Activated CD8-positive, alpha-beta memory T cell treated with anti-CD3 and anti-CD28 coated beads, Interleukin-2, amount 50 U/mL, for 1 hour (primary cell): ENCODE results near the gene LZTS2.

Experiments used
- DNase-seq: peaks from one replicate; pipeline ENCODE4 v3.0.0-alpha.2; 2020; ENCODE audit errors: extremely low read depth

The LZTS2 gene

DNA sequence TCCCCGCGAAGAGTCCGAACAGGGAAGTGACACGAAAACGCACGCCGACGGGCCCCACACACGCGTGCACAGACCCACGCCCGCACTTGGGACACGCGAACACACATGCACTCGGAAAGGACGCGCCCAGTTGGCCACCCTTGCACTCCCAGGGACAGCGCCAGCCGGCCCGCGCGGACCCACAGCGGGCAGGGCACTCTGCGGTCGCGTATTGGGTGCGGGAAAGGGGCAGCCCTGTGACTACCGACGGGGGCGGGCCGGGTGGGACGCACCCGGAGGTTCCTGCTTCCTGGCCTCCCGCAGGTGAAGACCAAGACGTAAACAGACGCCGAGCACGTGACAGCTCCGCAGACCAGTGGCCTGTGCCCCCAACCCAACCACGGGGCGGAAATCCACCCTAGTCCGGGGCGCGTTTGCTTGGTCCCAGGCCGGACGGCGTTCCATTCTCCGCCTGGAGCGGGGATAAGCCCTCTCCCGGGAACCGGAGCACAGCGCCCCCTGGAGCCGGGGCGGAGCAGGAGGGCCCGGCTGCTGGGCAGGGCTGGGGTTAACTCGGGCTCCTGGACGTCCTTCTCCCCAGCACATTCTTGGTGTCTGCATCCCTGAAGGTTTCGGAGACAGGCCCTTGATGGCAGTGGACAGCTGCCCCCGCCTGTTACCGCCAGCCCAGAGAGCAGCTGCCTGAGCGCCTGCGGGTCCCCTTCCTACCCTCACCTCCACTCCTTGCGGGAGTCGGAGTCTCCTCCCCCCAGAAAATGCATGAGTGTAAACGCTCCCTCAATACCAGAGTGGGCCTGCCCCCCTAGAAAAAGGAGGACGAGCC is 2.0 kb upstream of the LZTS2 start:
- DNase-seq = peak; percentile 27

DNA sequence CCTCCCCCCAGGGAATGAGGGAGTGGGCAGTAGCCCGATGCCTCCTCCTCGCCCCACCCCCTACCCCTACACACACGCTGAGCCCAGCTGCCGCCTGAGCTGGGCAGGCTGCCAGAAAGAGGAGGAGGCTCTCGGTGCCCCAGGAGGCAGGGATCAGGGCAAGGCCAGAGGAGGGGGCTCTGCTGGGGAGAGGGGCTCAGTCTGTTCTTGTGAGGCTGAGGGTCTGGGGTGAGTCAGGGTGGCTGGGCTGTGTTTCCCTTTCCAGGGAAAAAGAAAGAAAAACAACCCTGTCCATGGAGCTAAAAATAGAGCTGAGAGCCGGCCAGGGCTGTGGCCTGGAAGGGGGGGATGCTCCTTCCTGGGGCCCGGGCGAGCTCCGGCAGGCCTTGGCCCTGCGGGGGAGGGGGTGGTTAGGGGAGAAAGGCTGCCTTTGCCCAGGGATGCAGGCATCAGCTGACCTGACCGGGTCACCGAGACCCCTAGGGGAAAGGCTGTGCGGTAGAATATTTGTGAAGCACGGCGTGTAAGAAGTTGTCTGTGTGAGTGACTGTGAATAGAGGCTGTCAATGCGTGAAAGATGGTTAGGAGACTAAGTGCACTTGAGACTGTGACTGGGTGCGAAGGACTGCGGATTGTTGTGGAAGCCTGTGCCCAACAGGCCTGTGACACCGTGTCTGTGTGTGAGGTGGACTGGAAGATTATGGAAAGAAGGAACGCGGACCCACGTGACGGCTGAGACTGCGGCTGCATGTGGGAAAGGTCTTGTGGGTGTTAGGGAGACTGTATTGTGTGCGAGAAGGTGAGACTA is 1.2 kb upstream of the LZTS2 start:
- DNase-seq = no peak

DNA sequence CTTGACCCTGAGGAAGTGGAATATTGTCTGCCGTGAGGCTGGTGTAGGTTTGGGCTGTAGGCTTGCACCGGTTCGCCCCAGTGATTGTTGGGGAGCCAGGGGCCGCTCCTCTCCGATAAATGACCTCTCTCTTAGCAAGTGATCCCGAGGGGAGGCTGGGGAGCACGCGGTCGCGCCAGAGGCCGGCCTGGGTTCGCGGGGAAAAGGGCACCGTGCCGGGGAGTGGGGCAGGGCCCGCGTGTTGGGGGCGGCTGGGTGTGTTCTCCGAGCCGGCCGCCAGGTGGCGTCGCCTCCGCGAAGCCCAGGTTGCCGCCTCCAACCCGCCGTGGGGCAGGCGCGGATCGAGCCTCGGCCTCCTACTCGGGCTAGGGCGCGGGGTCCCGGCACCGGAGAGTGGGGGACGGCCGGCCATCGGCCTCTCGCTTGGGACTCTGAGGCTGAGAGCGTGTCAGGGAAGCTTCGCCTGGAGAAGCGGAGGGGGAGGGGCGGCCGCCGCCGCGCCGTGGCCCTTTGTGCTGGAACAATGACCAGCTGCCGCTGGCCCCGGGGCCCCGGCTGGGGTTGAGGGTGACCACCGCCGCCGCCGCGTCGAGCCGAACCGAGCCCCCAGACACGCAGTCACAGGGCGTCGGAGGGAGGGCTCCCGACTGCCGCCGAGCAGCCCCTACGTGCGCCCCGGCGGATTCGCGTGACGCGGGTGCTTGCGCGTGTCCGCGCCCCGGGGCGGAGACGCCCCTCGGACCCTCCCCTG is 442 bp upstream of the LZTS2 start:
- peak; percentile 28 for DNase-seq

- DNase-seq = no peak
These were observed 713 bp downstream of the LZTS2 start for GRCh38 chr10:101000127-101000914.

- no peak for DNase-seq
These were observed 1.5 kb downstream of the LZTS2 start for GRCh38 chr10:101000915-101001658.

- no peak for DNase-seq
These were observed 2.0 kb downstream of the LZTS2 start for GRCh38 chr10:101001659-101002035.

DNA sequence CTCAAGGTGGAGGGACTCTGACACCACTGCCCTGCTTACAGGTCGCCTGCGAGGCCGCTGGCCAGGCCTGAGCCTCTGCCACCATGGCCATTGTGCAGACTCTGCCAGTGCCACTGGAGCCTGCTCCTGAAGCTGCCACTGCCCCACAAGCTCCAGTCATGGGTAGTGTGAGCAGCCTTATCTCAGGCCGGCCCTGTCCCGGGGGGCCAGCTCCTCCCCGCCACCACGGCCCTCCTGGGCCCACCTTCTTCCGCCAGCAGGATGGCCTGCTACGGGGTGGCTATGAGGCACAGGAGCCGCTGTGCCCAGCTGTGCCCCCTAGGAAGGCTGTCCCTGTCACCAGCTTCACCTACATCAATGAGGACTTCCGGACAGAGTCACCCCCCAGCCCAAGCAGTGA is 2.8 kb downstream of the LZTS2 start:
- DNase-seq = no peak

GRCh38 chr10:101003639-101004206 is 4.1 kb downstream of the LZTS2 start:
- DNase-seq = no peak

- no peak for DNase-seq
These were observed 5.8 kb downstream of the LZTS2 start for GRCh38 chr10:101005361-101005760.

- no peak for DNase-seq
These were observed 6.4 kb downstream of the LZTS2 start for GRCh38 chr10:101005869-101006567.

DNA sequence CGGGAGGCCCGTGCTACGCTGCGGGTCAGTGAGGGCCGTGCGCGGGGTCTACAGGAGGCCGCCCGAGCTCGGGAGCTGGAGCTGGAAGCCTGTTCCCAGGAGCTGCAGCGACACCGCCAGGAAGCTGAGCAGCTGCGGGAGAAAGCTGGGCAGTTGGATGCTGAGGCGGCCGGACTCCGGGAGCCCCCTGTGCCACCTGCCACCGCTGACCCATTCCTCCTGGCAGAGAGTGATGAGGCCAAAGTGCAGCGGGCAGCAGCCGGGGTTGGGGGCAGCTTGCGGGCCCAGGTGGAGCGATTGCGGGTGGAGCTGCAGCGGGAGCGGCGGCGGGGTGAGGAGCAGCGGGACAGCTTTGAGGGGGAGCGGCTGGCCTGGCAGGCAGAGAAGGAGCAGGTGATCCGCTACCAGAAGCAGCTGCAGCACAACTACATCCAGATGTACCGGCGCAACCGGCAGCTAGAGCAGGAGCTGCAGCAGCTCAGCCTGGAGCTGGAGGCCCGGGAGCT is 7.0 kb downstream of the LZTS2 start:
- DNase-seq = no peak

DNA sequence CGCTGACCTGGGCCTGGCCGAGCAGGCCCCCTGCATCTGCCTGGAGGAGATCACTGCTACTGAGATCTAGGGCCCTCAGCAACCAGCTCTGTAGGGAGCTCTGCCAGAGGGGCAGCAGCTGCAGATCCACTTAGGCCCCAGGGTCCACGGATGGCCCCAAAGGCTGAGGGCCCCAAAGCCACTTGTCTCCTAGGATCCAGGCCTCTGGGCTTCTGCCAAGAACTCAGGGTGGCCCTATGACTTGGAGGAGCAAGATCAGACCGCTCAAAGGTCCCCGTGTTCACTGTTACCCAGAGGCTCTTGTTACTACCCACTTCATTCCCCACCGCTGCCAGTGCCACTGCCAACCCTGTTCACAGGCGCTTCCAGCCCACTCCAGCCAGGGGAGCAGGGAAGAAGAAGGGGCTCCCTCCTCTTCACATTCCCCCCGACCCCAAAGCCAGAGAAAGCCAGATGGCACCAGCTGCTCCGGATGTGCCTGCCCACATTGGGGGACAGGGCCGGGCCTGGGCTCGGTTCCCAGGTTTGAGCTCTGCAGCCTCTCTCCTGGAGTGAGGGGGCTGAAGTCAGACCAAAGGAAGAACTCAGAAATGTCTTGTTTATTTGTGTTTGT is 7.6 kb downstream of the LZTS2 start:
- DNase-seq = no peak

DNA sequence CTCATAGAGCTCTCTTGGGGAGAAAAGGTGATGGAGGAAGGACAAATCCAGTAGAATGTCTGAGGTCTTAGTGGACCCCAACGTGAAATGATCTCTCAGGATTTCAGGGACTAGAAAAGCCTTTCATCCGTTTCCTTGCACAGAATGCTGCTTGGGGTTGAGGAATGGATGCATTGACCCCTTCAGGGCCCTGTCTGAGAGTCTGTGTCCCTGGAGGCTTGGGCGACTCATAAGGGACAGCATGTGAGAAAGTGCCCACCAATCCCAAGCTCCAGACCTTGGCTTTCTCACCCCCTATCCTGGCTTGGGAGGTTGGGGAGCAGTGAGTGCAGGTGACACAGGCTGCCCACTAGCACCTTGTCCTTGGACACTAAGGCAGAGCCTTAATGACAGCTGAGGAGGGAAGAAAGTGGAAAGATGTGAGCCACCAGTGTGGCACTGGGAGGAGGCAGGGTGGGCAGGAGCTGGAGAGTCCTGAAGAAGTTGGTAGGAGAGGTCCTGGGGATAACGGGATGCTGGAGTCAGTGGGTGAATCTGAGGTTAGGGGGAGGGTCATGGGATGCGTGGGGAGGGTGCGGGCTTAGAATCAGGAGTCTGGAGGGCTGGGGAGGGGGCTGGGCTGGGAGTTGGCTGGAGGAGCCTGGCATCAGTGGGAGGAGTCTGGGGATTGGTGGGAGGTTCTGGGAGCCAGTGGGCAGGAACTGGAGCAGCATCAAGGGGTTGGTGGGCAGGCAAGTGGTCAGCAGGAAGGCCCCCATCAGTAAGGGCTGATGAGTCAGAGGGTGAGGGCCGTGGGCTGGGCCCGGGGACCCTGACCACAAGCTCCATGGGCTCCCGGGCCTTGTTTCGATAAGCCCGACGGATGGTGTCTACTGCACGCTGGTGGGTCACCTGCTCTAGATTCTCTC is 8.6 kb downstream of the LZTS2 start:
- no peak for DNase-seq

- no peak for DNase-seq
These were observed 9.3 kb downstream of the LZTS2 start for GRCh38 chr10:101008823-101009423.

GRCh38 chr10:101010329-101010728 is 10.7 kb downstream of the LZTS2 start:
- no peak for DNase-seq

DNA sequence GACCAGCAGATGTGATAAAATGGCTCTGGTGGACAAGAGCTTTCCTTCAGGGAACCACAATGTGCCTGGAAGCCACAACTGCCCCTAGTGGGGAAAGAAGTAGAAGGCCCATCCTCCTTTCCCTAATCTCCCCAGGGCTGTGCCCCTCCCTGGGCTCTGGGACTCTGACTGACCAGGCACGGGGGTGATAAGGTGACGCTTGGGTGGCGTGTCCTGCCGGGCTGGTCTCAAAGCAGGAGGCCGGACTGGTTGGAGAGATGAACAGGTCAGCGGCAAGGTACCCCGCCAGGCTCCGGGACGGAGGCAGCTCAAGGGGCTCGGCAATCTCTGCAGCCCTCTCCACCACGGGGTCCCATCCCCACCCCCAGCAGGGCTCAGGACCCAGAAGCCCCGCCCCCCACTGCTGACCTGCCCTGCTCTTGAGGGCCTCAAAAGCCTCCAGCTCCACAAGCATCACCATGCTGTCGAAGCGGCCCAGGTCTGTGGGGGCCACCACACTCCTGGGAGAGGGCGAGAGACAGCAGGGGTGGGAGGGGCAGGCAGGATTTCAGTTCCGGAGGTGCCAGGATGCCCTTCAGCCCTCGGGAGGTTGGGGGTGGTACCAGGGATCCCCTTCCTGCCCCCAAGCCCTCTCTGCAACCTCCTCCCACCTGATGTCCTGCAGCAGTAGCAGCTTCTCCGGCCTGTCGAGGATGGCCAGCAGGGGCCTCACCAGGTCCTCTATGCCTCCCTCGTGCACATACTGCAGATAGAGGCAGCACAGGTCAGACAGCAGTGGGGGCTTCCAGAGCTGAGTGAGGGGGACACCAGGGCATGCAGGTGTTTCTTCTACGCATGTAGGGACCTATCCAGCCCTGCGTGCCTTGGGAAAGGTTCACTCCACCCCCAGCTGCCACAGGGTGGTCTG is 12.2 kb downstream of the LZTS2 start:
- DNase-seq = no peak
